IMR-90 (cell line): ENCODE results near the gene MKS1. TPM values are rescaled to one million over a fixed set of nuclear protein-coding genes. Genes with fewer than 3 reads are reported as not detected.

Experiments
- ATAC-seq: fragments of 200-7000 bp; cut with Tn5 transposase; 2 replicates; pipeline ENCODE4 v1.9.1; 2020; ENCODE audit warnings: low read depth, mild to moderate bottlenecking, moderate library complexity
- BruUV-seq: library from RNA; stranded (reverse); fragments of 400-500 nt; replicated peaks from 2 replicates; lab custom pipeline; 2021; lab: Mats Ljungman, UMichigan
- CTCF ChIA-PET: fragments of 300-600 bp; formaldehyde crosslinking; extraction: SDS; loops from one replicate; lab custom pipeline; 2021; ENCODE audit warnings: antibody characterized with exemption; lab: Yijun Ruan, JAX
- POLR2A ChIA-PET: fragments of 300-600 bp; sonication (Branson Sonifier 250); formaldehyde crosslinking; loops from one replicate; lab custom pipeline; 2022; ENCODE audit warnings: antibody characterized with exemption; ENCODE audit not compliant: unreplicated experiment; lab: Charles Lee
- DNase-seq: peaks from one replicate; pipeline ENCODE4 v3.0.0; 2013
- H2AFZ ChIP-seq: replicated peaks from 2 replicates; pipeline ENCODE3; 2013; ENCODE audit warnings: low read length, mild to moderate bottlenecking; ENCODE audit not compliant: poor library complexity
- H2AK5ac ChIP-seq: 2 replicates; pipeline ENCODE4 v1.6.1; 2013; ENCODE audit warnings: low read depth, low read length, inconsistent platforms
- H2AK9ac ChIP-seq: replicated peaks from 2 replicates; pipeline ENCODE3; 2013; ENCODE audit warnings: mild to moderate bottlenecking, low read depth, low read length, moderate library complexity; ENCODE audit not compliant: poor library complexity
- H2BK120ac ChIP-seq: 2 replicates; pipeline ENCODE4 v1.6.1; 2013; ENCODE audit warnings: low read depth, low read length, inconsistent platforms
- H2BK15ac ChIP-seq: 3 replicates; pipeline ENCODE4 v1.6.1; 2013; ENCODE audit warnings: low read depth, low read length, inconsistent platforms
- H2BK20ac ChIP-seq: 2 replicates; pipeline ENCODE4 v1.6.1; 2013; ENCODE audit warnings: low read depth, mild to moderate bottlenecking, inconsistent platforms, low read length, moderate library complexity
- H2BK5ac ChIP-seq: 2 replicates; pipeline ENCODE4 v1.6.1; 2013; ENCODE audit warnings: mild to moderate bottlenecking, low read depth, low read length, inconsistent platforms; ENCODE audit not compliant: poor library complexity, severe bottlenecking
- H3K14ac ChIP-seq: replicated peaks from 2 replicates; pipeline ENCODE4 v1.6.1; 2013; ENCODE audit warnings: low read depth, low read length, inconsistent platforms
- H3K18ac ChIP-seq: 2 replicates; pipeline ENCODE4 v1.6.1; 2013; ENCODE audit warnings: low read depth, low read length, control low read depth
- H3K23ac ChIP-seq: 2 replicates; pipeline ENCODE4 v1.6.1; 2013; ENCODE audit warnings: low read depth, low read length, inconsistent platforms
- H3K27ac ChIP-seq: 2 replicates; pipeline ENCODE4 v1.5.1; 2013; ENCODE audit warnings: mild to moderate bottlenecking, control low read depth, low read length; ENCODE audit not compliant: insufficient read depth
- H3K27me3 ChIP-seq: 2 replicates; pipeline ENCODE4 v1.6.1; 2013; ENCODE audit warnings: low read length; ENCODE audit not compliant: control insufficient read depth, insufficient read depth
- H3K36me3 ChIP-seq: 2 replicates; pipeline ENCODE4 v1.6.1; 2013; ENCODE audit warnings: low read length, mixed read lengths; ENCODE audit not compliant: control insufficient read depth, insufficient read depth
- H3K4ac ChIP-seq: 2 replicates; pipeline ENCODE4 v1.6.1; 2013; ENCODE audit warnings: low read depth, low read length, inconsistent platforms
- H3K4me1 ChIP-seq: 2 replicates; pipeline ENCODE4 v1.6.1; 2013; ENCODE audit warnings: low read length, mixed read lengths; ENCODE audit not compliant: control insufficient read depth, insufficient read depth
- H3K4me2 ChIP-seq: 2 replicates; pipeline ENCODE4 v1.6.1; 2013; ENCODE audit warnings: low read depth, mild to moderate bottlenecking, control low read depth, low read length, moderate library complexity
- H3K4me3 ChIP-seq: 2 replicates; pipeline ENCODE4 v1.5.1; 2013; ENCODE audit warnings: low read depth, mild to moderate bottlenecking, control low read depth, low read length, moderate library complexity; ENCODE audit not compliant: insufficient read depth
- H3K56ac ChIP-seq: 2 replicates; pipeline ENCODE4 v1.6.1; 2013; ENCODE audit warnings: low read length, inconsistent platforms; ENCODE audit not compliant: insufficient read depth; ENCODE audit errors: extremely low read depth
- H3K79me1 ChIP-seq, 2 experiments: 2 replicates each; pipeline ENCODE4 v1.6.1; 2013; ENCODE audit warnings: low read length in 2 of 2, inconsistent platforms in 1 of 2, low read depth in 1 of 2
- H3K9ac ChIP-seq: 2 replicates; pipeline ENCODE4 v1.6.1; 2013; ENCODE audit warnings: low read depth, low read length, control low read depth
- H3K9me1 ChIP-seq: 2 replicates; pipeline ENCODE4 v1.6.1; 2013; ENCODE audit warnings: low read length, inconsistent platforms; ENCODE audit not compliant: insufficient read depth
- H3K9me3 ChIP-seq: 2 replicates; pipeline ENCODE4 v1.6.1; 2013; ENCODE audit warnings: low read length; ENCODE audit not compliant: control insufficient read depth, insufficient read depth
- H4K20me1 ChIP-seq: 2 replicates; pipeline ENCODE4 v1.6.1; 2013; ENCODE audit warnings: low read length, inconsistent platforms; ENCODE audit not compliant: insufficient read depth
- H4K5ac ChIP-seq: 2 replicates; pipeline ENCODE4 v1.6.1; 2013; ENCODE audit warnings: mild to moderate bottlenecking, low read depth, low read length, control low read depth
- H4K8ac ChIP-seq, 2 experiments: 2 replicates each; pipeline ENCODE4 v1.6.1; 2013; ENCODE audit warnings: low read depth in 2 of 2, low read length in 2 of 2, control low read depth in 1 of 2, inconsistent platforms in 1 of 2
- H4K91ac ChIP-seq: 2 replicates; pipeline ENCODE4 v1.6.1; 2013; ENCODE audit warnings: low read depth, low read length, inconsistent platforms; ENCODE audit not compliant: insufficient read depth
- BHLHE40 ChIP-seq: fragments of 150-350 bp; IDR thresholded peaks from 2 replicates; pipeline ENCODE4 v1.6.1; 2016; ENCODE audit warnings: mild to moderate bottlenecking, low read depth, low read length
- CEBPB ChIP-seq: IDR thresholded peaks from 2 replicates; pipeline ENCODE4 v1.6.1; 2012; ENCODE audit warnings: low read depth, low read length, improper control_type of control experiment
- CHD1 ChIP-seq: IDR thresholded peaks from 2 replicates; pipeline ENCODE4 v1.6.1; 2012; ENCODE audit warnings: low read depth, low read length, improper control_type of control experiment
- MAFK ChIP-seq: IDR thresholded peaks from 2 replicates; pipeline ENCODE4 v1.6.1; 2012; ENCODE audit warnings: low read depth, low read length, improper control_type of control experiment
- MAZ ChIP-seq: IDR thresholded peaks from 2 replicates; pipeline ENCODE4 v1.6.1; 2012; ENCODE audit warnings: low read depth, mild to moderate bottlenecking, low read length, improper control_type of control experiment, moderate library complexity, borderline replicate concordance
- NFE2L2 ChIP-seq: fragments of 150-350 bp; IDR thresholded peaks from 2 replicates; pipeline ENCODE4 v1.6.1; 2016; ENCODE audit warnings: low read depth, mild to moderate bottlenecking, low read length
- POLR2A ChIP-seq: IDR thresholded peaks from 2 replicates; pipeline ENCODE4 v1.6.1; 2012; ENCODE audit warnings: mild to moderate bottlenecking, low read depth, low read length
- RAD21 ChIP-seq: IDR thresholded peaks from 2 replicates; pipeline ENCODE4 v1.6.1; 2012; ENCODE audit warnings: low read length, improper control_type of control experiment
- RCOR1 ChIP-seq: IDR thresholded peaks from 2 replicates; pipeline ENCODE4 v1.6.1; 2012; ENCODE audit warnings: mild to moderate bottlenecking, low read length, improper control_type of control experiment; ENCODE audit not compliant: insufficient replicate concordance
- RFX5 ChIP-seq: IDR thresholded peaks from 2 replicates; pipeline ENCODE4 v1.8.0; 2012; ENCODE audit warnings: low read depth, mild to moderate bottlenecking, low read length, moderate library complexity
- WGBS, 2 experiments: methylation state at CpG; one replicate each; pipeline versions ENCODE4 v1.1.5 to v1.1.7; 2013; ENCODE audit warnings: missing lambda C conversion rate in 2 of 2; ENCODE audit not compliant: insufficient read length in 1 of 2; ENCODE audit errors: extremely low coverage in 2 of 2; 5-methylcytosine and 5-hydroxymethylcytosine counted together
- dilution Hi-C: fragments of 300-500 bp; cut with HindIII; formaldehyde crosslinking; loops from one replicate; pipeline ENCODE4 v1.14.3; 2018; ENCODE audit warnings: low sequenced_read_pairs; ENCODE audit not compliant: unreplicated experiment
- in situ Hi-C: fragments of 300-500 bp; cut with MboI; formaldehyde crosslinking; loops from 3 replicates; pipeline ENCODE4 v1.14.3; 2019; ENCODE audit warnings: low sequenced_read_pairs, inconsistent platforms, mixed read lengths
- intact Hi-C: fragments of 100-400 bp; cut with micrococcal nuclease; formaldehyde crosslinking; loops from 2 replicates; pipeline ENCODE4 v1.10.0; 2022
- polyA plus RNA-seq, 3 experiments: library from polyadenylated mRNA; depleted of rRNA; stranded (reverse); fragments of >200 nt; gene quantifications; 2 replicates each; pipeline ENCODE4 v1.2.3, GENCODE V29; 2012; ENCODE audit warnings: low replicate concordance in 1 of 3
- total RNA-seq: library from RNA; depleted of rRNA; stranded (reverse); fragments of >200 nt; gene quantifications from 2 replicates; pipeline ENCODE4 v1.2.3, GENCODE V29; 2012

MKS1 gene
- total and polyA plus RNA-seq, 2 of the 4 experiments (the other 2 are of a cell fraction), result 11.5 to 13.2 TPM

DNA sequence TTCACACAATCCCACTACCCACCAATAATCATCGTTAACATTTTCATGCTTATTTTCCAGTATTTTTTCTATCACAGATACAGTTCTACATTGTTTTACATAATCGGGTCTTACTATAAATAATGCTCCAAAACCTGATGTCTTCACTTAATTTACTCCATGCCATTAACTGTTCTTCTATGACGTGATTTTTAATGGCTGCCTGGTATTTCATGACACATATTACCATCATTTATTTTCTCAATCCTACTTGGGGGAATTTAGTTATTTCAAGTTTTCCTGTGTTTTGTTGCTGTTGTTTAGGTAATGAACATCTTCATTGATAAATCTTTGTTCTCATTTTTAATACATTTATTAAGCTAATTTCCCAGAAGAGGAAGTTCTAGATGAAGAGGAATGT lies 34.0 kb upstream of the MKS1 start:
- no peaks in the 10 kb centered on the region for H3K36me3 ChIP-seq
- no peak overlapping the region for H4K91ac ChIP-seq
- H3K14ac ChIP-seq, result no peak overlapping the region
- TF ChIP-seq MAZ (no peak), RAD21 (no peak), CEBPB (no peak), MAFK (no peak), NFE2L2 (no peak), POLR2A (no peak), RCOR1 (no peak), CHD1 (no peak), BHLHE40 (no peak), RFX5 (no peak)
- ATAC-seq, result no peak
- intact Hi-C loops, result no loop called here
- H3K23ac ChIP-seq, result no peak overlapping the region
- no peak overlapping the region for H3K4ac ChIP-seq
- ChIA-PET POLR2A (no interaction called here), CTCF (no interaction called here)
- no peak overlapping the region for H4K5ac ChIP-seq
- no peak overlapping the region for H3K4me2 ChIP-seq
- no peaks in the 10 kb centered on the region for H3K9me3 ChIP-seq
- no peak for DNase-seq
- no peak overlapping the region for H3K4me3 ChIP-seq
- no peak overlapping the region for H2AK5ac ChIP-seq
- in situ Hi-C loops, result no loop called here
- H2BK5ac ChIP-seq, result no peak overlapping the region
- H3K27me3 ChIP-seq, result peaks cover 33% of the 10 kb centered on the region
- no peak overlapping the region for H4K8ac ChIP-seq
- no peak overlapping the region for H2AK9ac ChIP-seq
- no peak overlapping the region for H3K18ac ChIP-seq
- H3K9ac ChIP-seq, result no peak overlapping the region
- no peaks in the 10 kb centered on the region for H3K9me1 ChIP-seq
- H3K79me1 ChIP-seq, result no peaks in the 10 kb centered on the region
- H2AFZ ChIP-seq, result no peak overlapping the region
- dilution Hi-C loops, result no loop called here
- no peak overlapping the region for H3K56ac ChIP-seq
- H3K27ac ChIP-seq, result no peak overlapping the region
- no peak overlapping the region for H2BK120ac ChIP-seq
- H2BK15ac ChIP-seq, result no peak overlapping the region
- no peak overlapping the region for H2BK20ac ChIP-seq
- no peaks in the 10 kb centered on the region for H4K20me1 ChIP-seq
- WGBS, 2 experiments, result 100% methylated on average over 1 of the region's 3 CpGs; no CpG with 5 or more reads in 1 of the 2 experiments
- H3K4me1 ChIP-seq, result no peaks in the 10 kb centered on the region
- BruUV-seq, result no TSS peak
